GM12878 (cell line): ENCODE results near the gene OR51I2. TPM values are rescaled to one million over a fixed set of nuclear protein-coding genes. Genes with fewer than 3 reads are reported as not detected.

Experiments
- ATAC-seq: fragments of 200-7000 bp; cut with Tn5 transposase; 3 replicates; pipeline ENCODE4 v1.9.1; 2020; ENCODE audit warnings: mild to moderate bottlenecking, moderate library complexity
- Bru-seq: library from RNA; stranded (reverse); fragments of 400-500 nt; gene quantifications from one replicate; lab custom pipeline; 2021; lab: Mats Ljungman, UMichigan
- BruChase-seq, 2 experiments: library from RNA; stranded (reverse); fragments of 400-500 nt; gene quantifications; one replicate each; lab custom pipeline; 2021; lab: Mats Ljungman, UMichigan
- BruUV-seq: library from RNA; stranded (reverse); fragments of 400-500 nt; replicated peaks from 2 replicates; lab custom pipeline; 2021; lab: Mats Ljungman, UMichigan
- CTCF ChIA-PET: fragments of 300-600 bp; sonication (Branson Sonifier 250); formaldehyde crosslinking; extraction: SDS; loops from one replicate; lab custom pipeline; 2021; ENCODE audit warnings: inconsistent platforms; lab: Yijun Ruan, JAX
- POLR2A ChIA-PET: fragments of 350-600 bp; formaldehyde crosslinking; extraction: SDS; loops from one replicate; lab custom pipeline; 2021; ENCODE audit warnings: inconsistent platforms; lab: Charles Lee
- RAD21 ChIA-PET: fragments of 300-600 bp; sonication (Branson Sonifier 250); formaldehyde crosslinking; loops from one replicate; lab custom pipeline; 2023; ENCODE audit warnings: antibody characterized with exemption; ENCODE audit not compliant: unreplicated experiment; lab: Charles Lee
- SMC1A ChIA-PET: fragments of 300-600 bp; sonication (Branson Sonifier 250); formaldehyde crosslinking; loops from one replicate; lab custom pipeline; 2023; ENCODE audit not compliant: unreplicated experiment, uncharacterized antibody; lab: Charles Lee
- DNase-seq: peaks from one replicate; pipeline ENCODE4 v3.0.0-alpha.2; 2011; ENCODE audit warnings: low read depth, low spot score
- FAIRE-seq: peaks from 3 replicates; lab custom pipeline; 2011; peaks lifted over from hg19 to GRCh38; lab: Jason Lieb, UNC
- H2AFZ ChIP-seq: 2 replicates; pipeline ENCODE4 v1.6.0; 2011; ENCODE audit warnings: low read depth, low read length, control low read depth; ENCODE audit not compliant: control insufficient read depth
- H3K27ac ChIP-seq: 2 replicates; pipeline ENCODE4 v1.5.1; 2011; ENCODE audit warnings: control low read depth; ENCODE audit not compliant: control insufficient read depth, insufficient read depth
- H3K27me3 ChIP-seq, 2 experiments: replicated peaks in 1 of 2; 2 replicates each; pipeline versions ENCODE4 v1.6.0 to v1.6.1; 2011; ENCODE audit warnings: low read length in 1 of 2; ENCODE audit not compliant: control insufficient read depth in 2 of 2, insufficient read depth in 2 of 2
- H3K36me3 ChIP-seq, 2 experiments: 2 replicates each; pipeline ENCODE4 v1.5.1; 2011; ENCODE audit warnings: low read length in 1 of 2; ENCODE audit not compliant: control insufficient read depth in 2 of 2, insufficient read depth in 2 of 2
- H3K4me1 ChIP-seq: 2 replicates; pipeline ENCODE4 v1.6.1; 2011; ENCODE audit warnings: mild to moderate bottlenecking, low read length, moderate library complexity, mixed read lengths; ENCODE audit not compliant: control insufficient read depth, insufficient read depth
- H3K4me2 ChIP-seq: 2 replicates; pipeline ENCODE4 v1.6.0; 2011; ENCODE audit warnings: control low read depth; ENCODE audit not compliant: control insufficient read depth, insufficient read depth
- H3K4me3 ChIP-seq: fragments of 200-600 bp; sonication (generic); 2 replicates; pipeline ENCODE4 v1.5.1; 2016
- H3K79me2 ChIP-seq: 2 replicates; pipeline ENCODE4 v1.6.0; 2011; ENCODE audit warnings: low read length; ENCODE audit not compliant: control insufficient read depth, insufficient read depth
- H3K9ac ChIP-seq: 2 replicates; pipeline ENCODE4 v1.8.0; 2011; ENCODE audit warnings: low read length, control low read depth, mixed read lengths; ENCODE audit not compliant: control insufficient read depth, insufficient read depth
- H3K9me3 ChIP-seq: replicated peaks from 3 replicates; pipeline ENCODE4 v1.5.1; 2011; ENCODE audit warnings: mild to moderate bottlenecking, low read length; ENCODE audit not compliant: control insufficient read depth, insufficient read depth
- H4K20me1 ChIP-seq: 2 replicates; pipeline ENCODE4 v1.6.0; 2011; ENCODE audit not compliant: control insufficient read depth, insufficient read depth
- CBX5 ChIP-seq: sonication (generic); IDR thresholded peaks from 2 replicates; pipeline ENCODE4 v1.6.1; 2016; ENCODE audit warnings: low read depth, moderate library complexity, mild to moderate bottlenecking, inconsistent platforms
- CEBPZ ChIP-seq: fragments of 150-350 bp; IDR thresholded peaks from 2 replicates; pipeline ENCODE4 v1.6.1; 2016; ENCODE audit warnings: low read depth, low read length
- CHD1 ChIP-seq: IDR thresholded peaks from 2 replicates; pipeline ENCODE4 v1.6.1; 2012; ENCODE audit warnings: low read depth, low read length, improper control_type of control experiment
- EZH2 ChIP-seq: IDR thresholded peaks from 2 replicates; pipeline ENCODE4 v1.6.1; 2012; ENCODE audit warnings: low read depth, mild to moderate bottlenecking, control low read depth, inconsistent platforms, low read length, borderline replicate concordance; ENCODE audit not compliant: control insufficient read depth
- HCFC1 ChIP-seq: fragments of 150-350 bp; IDR thresholded peaks from 2 replicates; pipeline ENCODE4 v1.6.1; 2014; ENCODE audit warnings: low read length
- MXI1 ChIP-seq: fragments of 150-350 bp; IDR thresholded peaks from 2 replicates; pipeline ENCODE4 v1.6.1; 2011; ENCODE audit warnings: low read depth, mild to moderate bottlenecking, inconsistent platforms, low read length, improper control_type of control experiment
- MYB ChIP-seq: fragments of 150-350 bp; IDR thresholded peaks from 2 replicates; pipeline ENCODE4 v1.6.1; 2014; ENCODE audit warnings: mild to moderate bottlenecking, low read depth, low read length, borderline replicate concordance
- POU2F2 ChIP-seq: IDR thresholded peaks from 3 replicates; pipeline ENCODE4 v1.6.1; 2011; ENCODE audit warnings: low read depth, mild to moderate bottlenecking, low read length, borderline replicate concordance
- SIX5 ChIP-seq: IDR thresholded peaks from 2 replicates; pipeline ENCODE4 v1.6.1; 2011; ENCODE audit warnings: mild to moderate bottlenecking, low read depth, low read length, moderate library complexity; ENCODE audit not compliant: severe bottlenecking
- SREBF1 ChIP-seq: IDR thresholded peaks from 2 replicates; pipeline ENCODE4 v1.6.1; 2012; ENCODE audit warnings: mild to moderate bottlenecking, low read length
- WRNIP1 ChIP-seq: IDR thresholded peaks from 2 replicates; pipeline ENCODE4 v1.6.1; 2011; ENCODE audit warnings: low read depth, low read length, improper control_type of control experiment, borderline replicate concordance
- YY1 ChIP-seq: IDR thresholded peaks from 2 replicates; pipeline ENCODE4 v1.6.1; 2011; ENCODE audit warnings: low read depth, mild to moderate bottlenecking, low read length
- WGBS: methylation state at CpG from one replicate; pipeline ENCODE4 v1.1.6; 2016; ENCODE audit warnings: low lambda C conversion rate; ENCODE audit not compliant: insufficient replicate concordance, insufficient coverage; ENCODE audit errors: missing lambda C conversion rate; 5-methylcytosine and 5-hydroxymethylcytosine counted together
- in situ Hi-C: fragments of 300-500 bp; cut with MboI; formaldehyde crosslinking; loops from 9 replicates; pipeline ENCODE4 v1.14.3; 2018; ENCODE audit warnings: mixed read lengths
- intact Hi-C: fragments of 100-400 bp; cut with micrococcal nuclease; formaldehyde crosslinking; loops from one replicate; pipeline ENCODE4 v1.14.2; 2022; ENCODE audit not compliant: unreplicated experiment
- long read RNA-seq, 2 experiments: library from polyadenylated mRNA; unstranded; transcript quantifications; one replicate each; pipeline ENCODE4 v2.0.0, GENCODE V29; 2019 to 2020
- polyA minus RNA-seq, 3 experiments: library from RNA; depleted of rRNA, polyadenylated mRNA; stranded (reverse); fragments of >200 nt; gene quantifications; 2 replicates each; pipeline ENCODE4 v1.2.3, GENCODE V29; 2011
- polyA plus RNA-seq, 11 experiments: library from polyadenylated mRNA; depleted of rRNA in 4 of 11; unstranded in 6 of 11; stranded (reverse) in 5 of 11; fragments of >200 nt; fragmentation: Nextera tagmentation in 4 of 11; fragmentation: Illumina TruSeq in 1 of 11; extraction: Ambion mirVana in 4 of 11; extraction: Trizol in 1 of 11; gene quantifications; 1 replicate in 1 of 11; 2 replicates in 10 of 11; pipeline versions ENCODE4 v1.2.1 to v1.2.3, GENCODE V29; 2011 to 2016; ENCODE audit warnings: inconsistent platforms in 2 of 11, missing spikeins in 2 of 11, low read depth in 1 of 11
- total RNA-seq, 4 experiments: library from RNA; depleted of rRNA in 3 of 4; stranded (reverse); fragments of >200 nt in 3 of 4; fragmentation: Illumina TruSeq in 1 of 4; extraction: Trizol in 1 of 4; gene quantifications; 2 replicates each; pipeline versions ENCODE4 v1.2.1 to v1.2.3, GENCODE V29; 2013 to 2021
- TF ChIP-seq, protein P1 (sequence below): fragments of 450-650 bp; IDR thresholded peaks from 2 replicates; pipeline ENCODE4 v1.6.1; 2017; ENCODE audit warnings: borderline replicate concordance
- TF ChIP-seq, protein P2 (sequence below): fragments of 450-650 bp; IDR thresholded peaks from 2 replicates; pipeline ENCODE4 v1.6.1; 2018; ENCODE audit warnings: borderline replicate concordance, mild to moderate bottlenecking; ENCODE audit not compliant: partially characterized antibody

OR51I2 gene
- total RNA-seq (2013; cell fraction: nucleolus; rRNA removed) = not detected in 2 replicates
- total RNA-seq (2014; rRNA removed) (0.05 TPM in 1 of 2 replicates, not detected in the other), total RNA-seq (2014; rRNA removed; fragmentation: Illumina TruSeq; extraction: Trizol) (not detected in 2 replicates), total RNA-seq (2021) (not detected in 2 replicates), polyA plus RNA-seq (2011; rRNA removed) (not detected in 2 replicates), polyA plus RNA-seq (2014; fragmentation: Illumina TruSeq; extraction: Trizol) (not detected in 2 replicates), polyA plus RNA-seq (2014; fragmentation: Nextera tagmentation; extraction: Ambion mirVana) (not detected), polyA plus RNA-seq (2014; rRNA removed) (not detected in 2 replicates), polyA plus RNA-seq (2016; fragmentation: Nextera tagmentation; extraction: Ambion mirVana) (not detected), polyA minus RNA-seq (2011; rRNA and poly(A)+ RNA removed) (not detected in 2 replicates), Bru-seq, nascent RNA (not detected), BruChase-seq, experiment 1, labeled RNA remaining after a 6-hour chase (not detected), BruChase-seq, experiment 2, labeled RNA remaining after a 2-hour chase (not detected)
- not detected for polyA plus RNA-seq (2011; ENCODE audit: low read depth)
- polyA plus RNA-seq (2011; cell fraction: cytosol; rRNA removed) = not detected in 2 replicates
- not detected in 2 replicates for polyA plus RNA-seq (2011; cell fraction: nucleus; rRNA removed)
- not detected in 2 replicates for polyA plus RNA-seq (2012)
- not detected in 2 replicates for polyA minus RNA-seq (2011; cell fraction: cytosol; rRNA and poly(A)+ RNA removed)
- not detected in 2 replicates for polyA minus RNA-seq (2011; cell fraction: nucleus; rRNA and poly(A)+ RNA removed)
- long read RNA-seq, experiment 1 = 0 reads
- long read RNA-seq, experiment 2 = 0 reads

DNA sequence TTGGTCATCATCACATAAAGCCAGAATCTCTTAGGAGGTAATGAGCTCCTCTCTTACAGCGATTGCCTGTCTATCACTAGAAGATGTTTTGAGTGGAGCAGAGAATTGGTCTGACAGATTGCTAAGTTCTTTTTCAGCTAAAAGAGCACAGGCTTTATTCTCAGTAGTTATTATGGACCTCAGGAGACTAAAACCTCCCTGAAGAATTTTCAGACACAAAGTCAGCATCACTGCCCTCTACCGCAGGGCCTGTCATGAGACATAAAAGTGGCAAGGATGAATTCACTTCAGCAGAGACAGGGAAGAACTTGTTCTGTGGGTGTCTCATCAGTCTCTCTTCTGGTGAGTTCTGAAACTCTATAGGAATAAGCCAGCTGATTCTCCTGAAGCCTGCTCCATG, at the start of gene OR51I2:
Gene OR51I2 (plus strand): TSS at position 301 of the 400 bp plus-strand sequence. CDS start 4,166 bp downstream, outside the sequence.
- H3K79me2 ChIP-seq = no peaks in the 10 kb centered on the region
- no peaks in the 10 kb centered on the region for H3K4me1 ChIP-seq
- WGBS = 40% methylated on average over 2 of the region's 2 CpGs
- H3K4me2 ChIP-seq = no peak within 1 kb of the TSS
- TF ChIP-seq HCFC1 (no peak), YY1 (no peak), CBX5 (no peak), SIX5 (no peak), CHD1 (no peak), WRNIP1 (no peak), POU2F2 (no peak), MYB (no peak), CEBPZ (no peak), MXI1 (no peak), SREBF1 (no peak), EZH2 (no peak)
- TF ChIP-seq, protein P1, sequence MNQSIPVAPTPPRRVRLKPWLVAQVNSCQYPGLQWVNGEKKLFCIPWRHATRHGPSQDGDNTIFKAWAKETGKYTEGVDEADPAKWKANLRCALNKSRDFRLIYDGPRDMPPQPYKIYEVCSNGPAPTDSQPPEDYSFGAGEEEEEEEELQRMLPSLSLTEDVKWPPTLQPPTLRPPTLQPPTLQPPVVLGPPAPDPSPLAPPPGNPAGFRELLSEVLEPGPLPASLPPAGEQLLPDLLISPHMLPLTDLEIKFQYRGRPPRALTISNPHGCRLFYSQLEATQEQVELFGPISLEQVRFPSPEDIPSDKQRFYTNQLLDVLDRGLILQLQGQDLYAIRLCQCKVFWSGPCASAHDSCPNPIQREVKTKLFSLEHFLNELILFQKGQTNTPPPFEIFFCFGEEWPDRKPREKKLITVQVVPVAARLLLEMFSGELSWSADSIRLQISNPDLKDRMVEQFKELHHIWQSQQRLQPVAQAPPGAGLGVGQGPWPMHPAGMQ = no peak
- TF ChIP-seq, protein P2, sequence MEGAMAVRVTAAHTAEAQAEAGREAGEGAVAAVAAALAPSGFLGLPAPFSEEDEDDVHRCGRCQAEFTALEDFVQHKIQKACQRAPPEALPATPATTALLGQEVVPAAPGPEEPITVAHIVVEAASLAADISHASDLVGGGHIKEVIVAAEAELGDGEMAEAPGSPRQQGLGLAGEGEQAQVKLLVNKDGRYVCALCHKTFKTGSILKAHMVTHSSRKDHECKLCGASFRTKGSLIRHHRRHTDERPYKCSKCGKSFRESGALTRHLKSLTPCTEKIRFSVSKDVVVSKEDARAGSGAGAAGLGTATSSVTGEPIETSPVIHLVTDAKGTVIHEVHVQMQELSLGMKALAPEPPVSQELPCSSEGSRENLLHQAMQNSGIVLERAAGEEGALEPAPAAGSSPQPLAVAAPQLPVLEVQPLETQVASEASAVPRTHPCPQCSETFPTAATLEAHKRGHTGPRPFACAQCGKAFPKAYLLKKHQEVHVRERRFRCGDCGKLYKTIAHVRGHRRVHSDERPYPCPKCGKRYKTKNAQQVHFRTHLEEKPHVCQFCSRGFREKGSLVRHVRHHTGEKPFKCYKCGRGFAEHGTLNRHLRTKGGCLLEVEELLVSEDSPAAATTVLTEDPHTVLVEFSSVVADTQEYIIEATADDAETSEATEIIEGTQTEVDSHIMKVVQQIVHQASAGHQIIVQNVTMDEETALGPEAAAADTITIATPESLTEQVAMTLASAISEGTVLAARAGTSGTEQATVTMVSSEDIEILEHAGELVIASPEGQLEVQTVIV = no peak
- CTCF ChIA-PET = no interaction called here
- no peak within 1 kb of the TSS for H2AFZ ChIP-seq
- no peaks in the 10 kb centered on the region for H3K27me3 ChIP-seq
- no TSS peak for BruUV-seq
- no peak within 1 kb of the TSS for H3K27ac ChIP-seq
- no peaks in the 10 kb centered on the region for H3K9me3 ChIP-seq
- H3K9ac ChIP-seq = no peak within 1 kb of the TSS
- H3K36me3 ChIP-seq = no peaks in the 10 kb centered on the region
- RAD21 ChIA-PET = no interaction called here
- POLR2A ChIA-PET = no interaction called here
- ATAC-seq (no peak), DNase-seq (no peak), FAIRE-seq (no peak)
- SMC1A ChIA-PET = no interaction called here
- H3K4me3 ChIP-seq = no peak within 1 kb of the TSS
- in situ Hi-C loops = no loop called here
- no peaks in the 10 kb centered on the region for H4K20me1 ChIP-seq
- intact Hi-C loops = no loop called here
